Epithelial cell of esophagus (primary cell): Measurements from ENCODE around the gene GGT7.

ENCODE experiments used
- DNase-seq: peaks from one replicate; pipeline ENCODE4 v3.0.0; 2010; ENCODE audit warnings: low read depth
- H3K4me3 ChIP-seq: 2 replicates; pipeline ENCODE4 v1.5.1; 2011; ENCODE audit warnings: mild to moderate bottlenecking, low read length, control low read depth
- TF ChIP-seq, protein P1 (sequence below): IDR thresholded peaks from 2 replicates; pipeline ENCODE4 v1.5.1; 2011; ENCODE audit warnings: low read depth, mild to moderate bottlenecking, low read length, control low read depth, inconsistent platforms; ENCODE audit not compliant: insufficient read depth; ENCODE audit errors: missing control alignments

The GGT7 gene

GRCh38 chr20:34848597-34848996 lies 24.1 kb downstream of the GGT7 start:
- TF ChIP-seq, protein P1, sequence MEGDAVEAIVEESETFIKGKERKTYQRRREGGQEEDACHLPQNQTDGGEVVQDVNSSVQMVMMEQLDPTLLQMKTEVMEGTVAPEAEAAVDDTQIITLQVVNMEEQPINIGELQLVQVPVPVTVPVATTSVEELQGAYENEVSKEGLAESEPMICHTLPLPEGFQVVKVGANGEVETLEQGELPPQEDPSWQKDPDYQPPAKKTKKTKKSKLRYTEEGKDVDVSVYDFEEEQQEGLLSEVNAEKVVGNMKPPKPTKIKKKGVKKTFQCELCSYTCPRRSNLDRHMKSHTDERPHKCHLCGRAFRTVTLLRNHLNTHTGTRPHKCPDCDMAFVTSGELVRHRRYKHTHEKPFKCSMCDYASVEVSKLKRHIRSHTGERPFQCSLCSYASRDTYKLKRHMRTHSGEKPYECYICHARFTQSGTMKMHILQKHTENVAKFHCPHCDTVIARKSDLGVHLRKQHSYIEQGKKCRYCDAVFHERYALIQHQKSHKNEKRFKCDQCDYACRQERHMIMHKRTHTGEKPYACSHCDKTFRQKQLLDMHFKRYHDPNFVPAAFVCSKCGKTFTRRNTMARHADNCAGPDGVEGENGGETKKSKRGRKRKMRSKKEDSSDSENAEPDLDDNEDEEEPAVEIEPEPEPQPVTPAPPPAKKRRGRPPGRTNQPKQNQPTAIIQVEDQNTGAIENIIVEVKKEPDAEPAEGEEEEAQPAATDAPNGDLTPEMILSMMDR: no peak
- no peak for DNase-seq
- H3K4me3 ChIP-seq: no peak overlapping the region

- TF ChIP-seq, protein P1: no peak
- H3K4me3 ChIP-seq: no peak overlapping the region
- no peak for DNase-seq
Observed at GRCh38 chr20:34843421-34843820, 29.2 kb downstream of the GGT7 start.

- DNase-seq: no peak
- H3K4me3 ChIP-seq: no peak overlapping the region
- TF ChIP-seq, protein P1: no peak
Observed at GRCh38 chr20:34842143-34842542, 30.5 kb downstream of the GGT7 start.

DNA sequence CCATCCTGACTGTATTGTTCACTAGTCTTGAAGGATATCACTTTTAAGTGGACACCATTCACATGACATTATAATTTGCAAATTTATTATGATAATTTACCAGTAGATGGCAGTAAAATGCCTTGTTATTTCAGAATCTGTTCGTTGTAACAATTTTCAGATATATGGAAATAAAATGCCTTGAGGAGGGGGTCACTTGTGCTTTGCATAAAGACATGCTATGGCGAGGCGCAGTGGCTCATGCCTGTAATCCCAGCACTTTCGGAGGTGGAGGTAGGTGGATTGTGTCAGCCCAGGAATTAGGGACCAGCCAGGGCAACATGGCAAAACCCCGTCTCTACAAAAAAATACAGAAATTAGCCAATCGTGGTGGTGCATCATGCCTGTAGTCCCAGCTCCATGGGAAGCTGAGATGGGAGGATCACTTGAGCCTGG lies 38.2 kb downstream of the GGT7 start:
- DNase-seq: peak; percentile 47
- TF ChIP-seq, protein P1: peak; percentile 0

GRCh38 chr20:34831936-34832335 lies 40.7 kb downstream of the GGT7 start:
- TF ChIP-seq, protein P1: no peak
- DNase-seq: no peak
- no peak overlapping the region for H3K4me3 ChIP-seq

More for the DNA sequence above, 38.2 kb downstream of the GGT7 start:
- no peak overlapping the region for H3K4me3 ChIP-seq

DNA sequence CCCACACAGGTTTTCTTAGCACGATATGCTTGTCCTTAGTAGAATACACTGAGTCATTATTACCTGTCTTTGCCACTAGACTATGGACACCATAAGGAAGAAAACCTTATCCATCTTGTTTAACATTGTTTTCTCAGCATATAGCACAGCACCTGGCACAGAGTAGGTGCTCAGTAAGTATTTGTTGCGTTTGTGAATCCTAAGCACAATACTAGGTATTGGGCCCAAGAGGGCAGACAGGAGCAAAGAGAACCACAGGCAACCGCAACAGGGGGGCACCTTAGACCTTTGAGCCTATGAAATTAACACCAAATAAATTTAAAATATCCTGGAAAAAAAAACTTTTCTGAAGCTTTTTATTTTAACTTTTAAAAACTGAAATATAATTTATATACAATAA lies 43.5 kb downstream of the GGT7 start:
- TF ChIP-seq, protein P1: no peak
- H3K4me3 ChIP-seq: no peak overlapping the region
- no peak for DNase-seq
